ENCODE results near the gene LRP11.

DNA sequence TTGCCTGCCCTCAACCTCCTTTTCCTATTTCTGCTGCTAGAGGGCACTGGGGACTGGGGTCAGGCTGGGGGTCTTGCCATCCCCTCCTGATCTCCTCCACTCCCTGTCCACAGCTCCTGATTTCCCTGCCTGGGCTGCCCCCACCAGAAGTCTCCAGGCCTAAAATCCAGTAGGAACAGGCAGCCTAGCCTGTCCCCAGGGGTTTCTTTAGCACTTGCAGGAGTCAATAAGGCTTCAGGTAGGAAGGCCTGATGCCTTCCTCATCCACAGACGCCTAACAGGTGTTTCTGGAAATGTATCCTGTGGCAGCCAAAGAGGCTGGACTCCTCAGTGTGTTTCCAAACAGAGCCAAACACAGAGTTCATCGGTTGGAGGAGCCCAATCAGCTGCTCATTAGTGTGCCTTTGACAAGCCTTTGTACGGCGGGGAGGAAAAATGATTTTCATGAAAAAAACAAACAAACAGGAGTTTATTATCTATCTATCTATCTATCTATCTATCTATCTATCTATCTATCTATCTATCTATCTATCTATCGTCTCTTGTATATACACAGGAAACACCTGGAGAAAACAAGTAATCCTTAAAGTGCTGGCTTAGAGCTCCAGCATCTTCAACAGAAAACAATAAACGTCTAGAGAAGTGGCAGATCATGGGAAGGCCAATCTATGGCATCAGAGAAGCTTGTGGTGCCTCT is 37.4 kb upstream of the LRP11 start:
- TF ChIP-seq SIN3A (IDR thresholded peaks at IDR 0.05; ENCODE audit: borderline replicate concordance, insufficient read depth, low read length) (no peak), POLR2AphosphoS5 (IDR thresholded peaks at IDR 0.05; ENCODE audit: low read depth, low read length) (no peak), TAF1 (IDR thresholded peaks at IDR 0.05; ENCODE audit: borderline replicate concordance, insufficient read depth, low read length) (no peak), FOXP2 (optimal IDR thresholded peaks at IDR 0.05; ENCODE audit: borderline replicate concordance, extremely low read depth, extremely low read length, insufficient read depth) (no peak)
- TF ChIP-seq, protein P1, sequence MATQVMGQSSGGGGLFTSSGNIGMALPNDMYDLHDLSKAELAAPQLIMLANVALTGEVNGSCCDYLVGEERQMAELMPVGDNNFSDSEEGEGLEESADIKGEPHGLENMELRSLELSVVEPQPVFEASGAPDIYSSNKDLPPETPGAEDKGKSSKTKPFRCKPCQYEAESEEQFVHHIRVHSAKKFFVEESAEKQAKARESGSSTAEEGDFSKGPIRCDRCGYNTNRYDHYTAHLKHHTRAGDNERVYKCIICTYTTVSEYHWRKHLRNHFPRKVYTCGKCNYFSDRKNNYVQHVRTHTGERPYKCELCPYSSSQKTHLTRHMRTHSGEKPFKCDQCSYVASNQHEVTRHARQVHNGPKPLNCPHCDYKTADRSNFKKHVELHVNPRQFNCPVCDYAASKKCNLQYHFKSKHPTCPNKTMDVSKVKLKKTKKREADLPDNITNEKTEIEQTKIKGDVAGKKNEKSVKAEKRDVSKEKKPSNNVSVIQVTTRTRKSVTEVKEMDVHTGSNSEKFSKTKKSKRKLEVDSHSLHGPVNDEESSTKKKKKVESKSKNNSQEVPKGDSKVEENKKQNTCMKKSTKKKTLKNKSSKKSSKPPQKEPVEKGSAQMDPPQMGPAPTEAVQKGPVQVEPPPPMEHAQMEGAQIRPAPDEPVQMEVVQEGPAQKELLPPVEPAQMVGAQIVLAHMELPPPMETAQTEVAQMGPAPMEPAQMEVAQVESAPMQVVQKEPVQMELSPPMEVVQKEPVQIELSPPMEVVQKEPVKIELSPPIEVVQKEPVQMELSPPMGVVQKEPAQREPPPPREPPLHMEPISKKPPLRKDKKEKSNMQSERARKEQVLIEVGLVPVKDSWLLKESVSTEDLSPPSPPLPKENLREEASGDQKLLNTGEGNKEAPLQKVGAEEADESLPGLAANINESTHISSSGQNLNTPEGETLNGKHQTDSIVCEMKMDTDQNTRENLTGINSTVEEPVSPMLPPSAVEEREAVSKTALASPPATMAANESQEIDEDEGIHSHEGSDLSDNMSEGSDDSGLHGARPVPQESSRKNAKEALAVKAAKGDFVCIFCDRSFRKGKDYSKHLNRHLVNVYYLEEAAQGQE (IDR thresholded peaks at IDR 0.05; ENCODE audit: insufficient read depth in 1 of 2, low read depth in 2 of 2, low read length in 2 of 2): no peak

Data from PFSK-1 (cell line).